NCI-H128 (cell line): ENCODE results near the gene IFIT3.
"Not testable (repeated sequence)": the region's sequence is repeated elsewhere in the genome, so short reads cannot be mapped to it uniquely, and the experiment has no call there.

ENCODE experiments used
- DNase-seq: peaks from one replicate; lab custom pipeline; 2025; ENCODE audit not compliant: unreplicated experiment; lab: John Stamatoyannopoulos, UW

Gene IFIT3

GRCh38 chr10:89303161-89303560 is 24.6 kb upstream of the IFIT3 start:
- DNase-seq = no peak

DNA sequence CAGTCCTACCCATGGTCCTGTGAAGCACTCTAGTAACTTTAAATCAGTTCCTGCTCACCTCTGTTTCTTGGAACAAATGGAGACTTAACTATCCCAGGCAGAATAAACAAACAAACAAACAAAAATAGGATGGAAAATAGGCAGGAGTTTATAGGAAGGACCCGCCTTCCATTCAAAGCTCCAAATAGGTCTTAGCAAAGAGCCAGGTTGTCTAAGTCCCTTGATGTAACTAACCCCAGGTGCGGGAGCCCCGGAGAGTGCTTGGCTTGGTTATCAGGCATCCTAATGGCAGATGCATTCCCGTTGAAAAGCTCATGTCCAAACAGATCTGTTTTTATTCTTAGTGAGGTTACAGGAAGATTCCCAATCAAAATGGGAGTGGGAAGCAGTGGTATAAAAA is 23.8 kb upstream of the IFIT3 start:
- DNase-seq = no peak

DNA sequence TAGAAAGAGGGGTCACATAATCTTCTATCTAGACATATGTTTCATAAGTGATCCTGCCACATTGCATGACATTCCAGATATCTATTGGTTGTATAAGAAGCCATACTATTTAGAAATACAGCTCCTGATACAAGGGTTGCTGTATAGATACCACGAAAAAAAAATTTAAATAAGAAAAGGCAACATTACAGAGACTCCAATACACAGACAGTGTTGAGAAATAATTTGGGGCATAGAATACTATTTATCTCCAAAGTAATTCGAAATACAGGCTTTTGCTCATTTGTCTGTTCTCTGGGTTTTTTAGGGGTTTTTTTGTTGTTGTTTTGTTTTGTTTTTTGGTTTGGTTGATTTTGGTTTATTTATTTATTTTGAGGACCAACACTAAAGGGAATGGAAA is 23.4 kb upstream of the IFIT3 start:
- DNase-seq = no peak

DNA sequence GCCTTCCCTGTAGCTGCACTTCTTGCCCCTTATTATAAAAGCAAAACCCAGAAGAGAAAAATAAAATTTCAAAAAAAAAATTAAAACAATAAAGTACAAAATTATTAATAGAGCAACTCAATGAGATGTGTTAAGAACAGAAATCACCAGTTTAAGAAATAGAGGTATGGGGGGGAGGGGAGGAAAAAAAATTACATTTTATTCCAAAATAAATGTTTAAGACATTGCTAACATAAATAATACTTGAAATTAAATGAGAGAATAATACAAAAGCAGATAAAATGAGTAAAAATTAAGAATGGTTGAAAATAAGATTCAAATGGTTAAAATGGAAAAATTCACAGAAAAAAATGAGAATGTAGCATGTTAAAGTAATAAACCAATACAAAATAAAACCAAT is 22.9 kb upstream of the IFIT3 start:
- no peak for DNase-seq

DNA sequence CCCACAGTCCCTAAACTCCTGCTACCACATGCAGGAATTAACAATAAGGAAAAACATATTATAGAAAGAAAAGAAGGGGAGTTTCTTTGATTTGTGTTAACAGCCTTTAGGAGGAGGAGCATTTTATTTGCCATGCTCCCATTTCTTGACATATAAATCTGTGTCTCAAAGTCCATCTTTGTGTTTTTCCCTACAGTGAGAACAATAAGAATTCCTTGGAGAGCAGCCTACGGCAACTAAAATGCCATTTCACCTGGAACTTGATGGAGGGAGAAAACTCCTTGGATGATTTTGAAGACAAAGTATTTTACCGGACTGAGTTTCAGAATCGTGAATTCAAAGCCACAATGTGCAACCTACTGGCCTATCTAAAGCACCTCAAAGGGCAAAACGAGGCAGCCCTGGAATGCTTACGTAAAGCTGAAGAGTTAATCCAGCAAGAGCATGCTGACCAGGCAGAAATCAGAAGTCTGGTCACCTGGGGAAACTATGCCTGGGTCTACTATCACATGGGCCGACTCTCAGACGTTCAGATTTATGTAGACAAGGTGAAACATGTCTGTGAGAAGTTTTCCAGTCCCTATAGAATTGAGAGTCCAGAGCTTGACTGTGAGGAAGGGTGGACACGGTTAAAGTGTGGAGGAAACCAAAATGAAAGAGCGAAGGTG is 21.9 kb upstream of the IFIT3 start:
- no peak for DNase-seq

GRCh38 chr10:89306434-89307268 is 21.1 kb upstream of the IFIT3 start:
- DNase-seq = no peak

DNA sequence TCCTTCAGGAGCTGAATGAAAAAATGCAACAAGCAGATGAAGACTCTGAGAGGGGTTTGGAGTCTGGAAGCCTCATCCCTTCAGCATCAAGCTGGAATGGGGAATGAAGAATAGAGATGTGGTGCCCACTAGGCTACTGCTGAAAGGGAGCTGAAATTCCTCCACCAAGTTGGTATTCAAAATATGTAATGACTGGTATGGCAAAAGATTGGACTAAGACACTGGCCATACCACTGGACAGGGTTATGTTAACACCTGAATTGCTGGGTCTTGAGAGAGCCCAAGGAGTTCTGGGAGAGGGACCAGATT is 20.6 kb upstream of the IFIT3 start:
- DNase-seq = no peak

GRCh38 chr10:89308266-89308665 is 19.5 kb upstream of the IFIT3 start:
- DNase-seq = no peak

DNA sequence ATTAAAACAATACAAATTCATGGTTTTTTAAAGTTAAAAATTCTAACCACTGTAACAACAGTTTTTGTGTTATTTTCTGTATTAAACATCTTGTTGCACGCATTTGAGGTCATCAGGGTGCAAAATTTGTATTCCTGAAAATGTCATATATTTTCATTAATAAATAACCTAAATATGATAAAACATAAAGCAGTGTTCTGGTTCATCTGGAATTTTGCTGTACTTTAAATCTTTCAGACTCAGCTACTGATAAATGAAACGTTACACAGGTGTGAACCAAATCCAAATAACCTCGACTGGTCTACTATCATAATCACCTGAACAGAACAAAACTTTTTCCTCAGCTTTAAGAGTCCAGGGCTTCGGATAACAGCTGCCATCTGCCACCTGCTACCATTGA is 19.1 kb upstream of the IFIT3 start:
- DNase-seq = no peak

GRCh38 chr10:89309156-89310055 is 18.4 kb upstream of the IFIT3 start:
- no peak for DNase-seq

DNA sequence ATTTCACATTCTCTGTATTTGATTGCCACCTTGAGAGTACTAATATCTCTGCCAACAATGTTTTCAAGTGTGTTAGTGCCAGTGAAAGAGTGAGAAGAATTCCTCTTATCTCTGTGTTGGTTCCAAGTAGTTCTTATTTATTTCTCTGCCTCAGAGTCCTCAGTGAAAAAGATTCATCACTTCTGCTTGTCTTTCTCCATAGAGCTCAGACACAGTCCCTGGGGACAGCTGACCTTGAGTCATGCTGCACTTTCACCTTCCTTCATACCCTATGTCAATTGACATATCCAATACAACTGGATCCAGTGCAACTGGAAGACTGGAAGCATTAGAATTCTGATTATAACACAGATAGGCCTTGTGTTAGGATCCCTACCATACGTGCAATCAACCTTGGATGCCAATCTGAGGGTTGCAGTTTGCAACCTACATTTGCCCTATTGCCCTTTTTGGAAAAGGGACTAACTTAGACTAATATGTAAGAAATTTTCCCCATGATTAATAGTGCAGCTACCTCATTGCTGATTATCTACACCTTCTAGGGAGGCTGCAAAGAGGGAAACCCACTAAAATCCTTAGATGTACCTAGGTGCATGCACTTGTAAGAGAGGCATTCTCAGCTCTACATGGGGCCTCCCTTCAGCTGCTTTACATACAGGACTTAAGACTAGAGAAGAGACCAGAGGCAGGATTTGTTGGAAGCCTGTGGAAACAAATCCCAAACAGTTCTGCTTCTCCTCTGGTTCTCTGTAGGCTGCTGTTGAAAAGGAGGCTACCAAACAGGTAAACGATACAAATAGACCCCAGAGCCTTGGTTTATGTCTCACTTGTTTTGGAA is 17.5 kb upstream of the IFIT3 start:
- no peak for DNase-seq

DNA sequence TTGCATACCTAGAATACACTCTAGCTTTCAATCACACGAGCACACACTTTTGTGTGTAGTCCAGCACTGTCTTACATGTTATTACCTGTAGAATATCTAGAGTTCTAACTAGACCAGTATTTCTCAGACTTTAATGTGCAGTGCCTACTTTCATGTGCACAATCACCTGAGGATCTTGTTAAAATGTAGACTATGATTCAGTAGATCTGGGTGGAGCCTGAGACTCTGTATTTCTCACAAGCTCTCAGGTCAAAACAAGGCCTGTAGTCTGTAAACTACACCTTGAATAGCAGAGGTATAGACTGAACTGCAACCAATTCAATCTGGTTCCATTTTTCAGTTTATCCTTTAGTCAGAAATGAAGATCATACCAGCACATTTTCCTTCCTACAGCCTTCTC is 14.8 kb upstream of the IFIT3 start:
- DNase-seq = no peak

DNA sequence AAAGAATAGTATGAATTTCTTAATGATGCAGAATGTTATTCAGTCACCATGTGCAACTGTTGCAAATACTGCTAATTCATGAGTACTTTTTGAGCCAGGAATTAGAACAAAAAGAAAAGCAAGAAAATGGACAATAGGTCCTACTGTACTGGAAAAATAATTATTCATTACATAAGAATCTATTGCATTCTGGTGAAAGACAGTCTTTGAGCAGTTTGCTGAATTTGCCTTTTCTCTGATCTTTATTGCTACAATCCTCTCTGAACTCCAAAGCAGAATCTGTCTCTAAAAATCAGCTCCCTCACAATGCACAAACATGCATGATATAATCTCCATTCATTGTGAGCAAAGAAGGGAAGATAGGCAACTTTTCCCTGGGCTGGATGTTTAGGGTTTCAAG is 13.1 kb upstream of the IFIT3 start:
- no peak for DNase-seq

DNA sequence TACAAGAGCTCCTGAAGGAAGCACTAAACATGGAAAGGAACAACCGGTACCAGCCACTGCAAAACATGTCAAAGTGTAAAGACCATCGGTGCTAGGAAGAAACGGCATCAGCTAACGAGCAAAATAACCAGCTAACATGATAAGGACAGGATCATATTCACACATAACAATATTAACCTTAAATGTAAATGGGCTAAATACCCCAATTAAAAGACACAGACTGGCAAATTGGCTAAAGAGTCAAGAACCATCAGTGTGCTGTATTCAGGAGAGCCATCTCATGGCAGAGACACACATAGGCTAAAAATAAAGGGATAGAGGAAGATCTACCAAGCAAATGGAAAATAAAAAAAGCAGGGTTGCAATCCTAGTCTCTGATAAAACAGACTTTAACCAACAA is 9.8 kb upstream of the IFIT3 start:
- DNase-seq = not testable (repeated sequence)

GRCh38 chr10:89325081-89325480 is 2.7 kb upstream of the IFIT3 start:
- not testable (repeated sequence) for DNase-seq

GRCh38 chr10:89325856-89326255 is 1.9 kb upstream of the IFIT3 start:
- DNase-seq = not testable (repeated sequence)

DNA sequence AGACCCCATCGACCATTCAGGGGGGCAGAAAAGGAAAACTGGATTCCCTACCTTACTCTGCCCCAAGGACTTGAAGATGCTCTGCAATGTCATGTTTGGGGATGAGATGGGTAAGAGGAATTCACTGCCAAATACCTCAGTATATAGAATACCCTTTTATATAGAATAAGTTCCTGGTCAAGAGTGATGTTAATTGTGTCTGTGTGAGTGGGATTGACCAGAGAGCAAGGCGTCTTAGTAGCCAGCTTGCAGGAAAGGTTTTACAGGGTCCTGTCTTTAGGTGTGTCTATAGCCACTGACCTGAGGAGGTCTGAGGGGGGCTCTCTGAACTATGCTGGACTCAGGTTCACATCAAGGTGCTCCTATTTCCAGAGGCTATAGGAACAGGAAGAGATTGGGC is 1.4 kb downstream of the IFIT3 start:
- no peak for DNase-seq

- not testable (repeated sequence) for DNase-seq
Measured at GRCh38 chr10:89330014-89330413, 2.2 kb downstream of the IFIT3 start.

DNA sequence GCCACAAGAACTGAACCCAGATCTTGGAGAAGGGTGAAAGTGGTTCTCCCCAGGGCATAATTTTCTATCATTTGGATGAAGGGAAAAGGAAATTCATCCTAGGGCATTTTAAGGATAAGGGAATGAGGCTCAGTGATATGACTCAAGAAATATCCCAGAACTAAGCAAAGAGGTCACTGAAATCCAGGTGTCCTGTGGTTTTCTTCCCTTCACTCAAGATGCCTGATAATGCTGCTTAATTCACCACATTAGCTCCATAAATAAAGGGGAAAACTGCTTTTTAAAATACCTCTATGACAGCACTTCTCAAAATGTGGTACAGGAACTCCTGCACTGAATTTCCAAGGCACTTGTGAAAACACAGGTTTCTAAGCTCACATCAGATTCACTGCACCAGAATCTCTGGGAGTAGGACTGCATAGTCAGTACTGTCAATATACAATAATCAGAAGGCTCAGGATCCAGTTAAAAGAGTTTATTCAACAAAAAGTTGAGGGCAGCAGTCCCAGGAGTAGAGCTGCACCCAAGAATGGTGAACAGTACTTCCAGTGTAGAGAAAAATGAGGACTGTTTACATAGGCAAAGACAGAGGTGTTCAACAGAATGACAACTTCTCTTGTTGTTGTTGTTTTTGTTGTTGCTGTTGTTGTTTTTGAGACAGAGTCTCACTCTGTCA is 2.9 kb downstream of the IFIT3 start:
- DNase-seq = no peak

GRCh38 chr10:89331487-89332122 is 3.8 kb downstream of the IFIT3 start:
- DNase-seq = not testable (repeated sequence)
